VCaP (cell line): ENCODE measurements around the gene MAP7.
A peak's percentile ranks its signal among the peaks of the same experiment; 100 is the strongest.

Source experiments
- H3K27ac ChIP-seq: fragments of 450-650 bp; 2 replicates; pipeline ENCODE4 v1.5.1; 2017
- TF ChIP-seq, protein P1 (sequence below): fragments of 450-650 bp; conservative IDR thresholded peaks from 2 replicates; pipeline ENCODE4 v1.5.1; 2017; ENCODE audit warnings: mild to moderate bottlenecking, moderate library complexity

MAP7 gene

DNA sequence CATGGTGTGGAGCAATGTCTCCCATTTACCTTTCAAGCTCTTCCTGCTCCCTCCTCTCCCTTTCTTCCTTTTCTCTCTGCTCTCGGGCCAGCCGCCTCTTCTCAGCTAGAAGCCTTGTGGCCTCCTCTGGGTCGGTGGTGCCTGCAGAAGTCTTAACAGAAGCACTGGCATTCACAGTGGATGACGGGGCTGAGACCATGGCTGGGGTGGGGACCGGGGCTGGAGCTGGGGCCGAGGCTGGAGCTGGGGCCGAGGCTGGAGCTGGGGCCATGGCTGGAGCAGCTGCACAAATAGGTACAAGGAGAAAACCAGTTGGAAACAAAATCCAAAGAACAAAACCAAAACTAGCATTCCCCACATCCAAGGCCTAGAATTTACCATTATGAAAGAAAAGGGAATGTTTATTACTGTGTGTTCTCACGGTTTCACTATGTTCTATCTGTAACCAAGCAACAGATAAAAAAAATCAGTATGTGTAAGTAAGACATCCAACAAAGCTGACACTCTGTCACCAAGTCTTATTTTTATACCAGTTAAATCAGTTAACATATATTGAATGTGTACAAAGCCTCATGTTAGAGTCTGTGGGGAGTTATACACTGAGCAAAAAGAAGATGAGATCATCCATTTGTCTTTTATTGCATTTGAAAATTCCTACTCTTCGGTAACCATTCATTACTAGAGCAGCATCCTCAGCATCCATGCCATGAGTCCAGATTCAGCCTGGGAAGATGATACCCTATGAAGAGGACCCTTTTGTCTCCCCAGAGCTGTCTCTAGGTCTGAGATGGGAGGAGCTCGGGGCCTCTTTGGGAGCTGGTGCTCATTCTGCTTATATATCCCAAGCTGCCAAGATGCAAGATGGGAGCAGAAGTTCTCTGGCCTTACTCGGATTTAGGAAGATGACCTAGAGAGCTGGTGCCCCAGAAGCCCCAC, 187.5 kb downstream of the MAP7 start:
- TF ChIP-seq, protein P1, sequence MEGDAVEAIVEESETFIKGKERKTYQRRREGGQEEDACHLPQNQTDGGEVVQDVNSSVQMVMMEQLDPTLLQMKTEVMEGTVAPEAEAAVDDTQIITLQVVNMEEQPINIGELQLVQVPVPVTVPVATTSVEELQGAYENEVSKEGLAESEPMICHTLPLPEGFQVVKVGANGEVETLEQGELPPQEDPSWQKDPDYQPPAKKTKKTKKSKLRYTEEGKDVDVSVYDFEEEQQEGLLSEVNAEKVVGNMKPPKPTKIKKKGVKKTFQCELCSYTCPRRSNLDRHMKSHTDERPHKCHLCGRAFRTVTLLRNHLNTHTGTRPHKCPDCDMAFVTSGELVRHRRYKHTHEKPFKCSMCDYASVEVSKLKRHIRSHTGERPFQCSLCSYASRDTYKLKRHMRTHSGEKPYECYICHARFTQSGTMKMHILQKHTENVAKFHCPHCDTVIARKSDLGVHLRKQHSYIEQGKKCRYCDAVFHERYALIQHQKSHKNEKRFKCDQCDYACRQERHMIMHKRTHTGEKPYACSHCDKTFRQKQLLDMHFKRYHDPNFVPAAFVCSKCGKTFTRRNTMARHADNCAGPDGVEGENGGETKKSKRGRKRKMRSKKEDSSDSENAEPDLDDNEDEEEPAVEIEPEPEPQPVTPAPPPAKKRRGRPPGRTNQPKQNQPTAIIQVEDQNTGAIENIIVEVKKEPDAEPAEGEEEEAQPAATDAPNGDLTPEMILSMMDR, result no peak
- no peak overlapping the region for H3K27ac ChIP-seq

DNA sequence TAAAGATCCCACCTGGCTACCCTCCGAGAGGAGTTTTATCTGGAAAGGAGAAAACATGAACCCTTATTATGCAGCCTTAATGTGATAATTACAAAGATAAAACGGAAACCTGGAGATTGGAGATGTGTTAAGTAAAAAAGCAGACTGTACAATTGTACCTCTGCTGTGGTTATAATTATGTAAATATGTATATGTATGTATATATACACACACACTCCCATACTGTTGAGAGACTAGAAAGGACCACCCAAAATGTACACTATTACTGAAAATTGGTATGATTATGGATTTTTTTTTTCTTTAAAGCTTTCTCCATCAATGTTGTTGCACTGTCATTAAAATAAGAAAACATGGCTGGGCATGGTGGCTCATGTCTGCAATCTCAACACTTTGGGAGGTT, 188.4 kb downstream of the MAP7 start:
- TF ChIP-seq, protein P1, result no peak
- H3K27ac ChIP-seq, result no peak overlapping the region

DNA sequence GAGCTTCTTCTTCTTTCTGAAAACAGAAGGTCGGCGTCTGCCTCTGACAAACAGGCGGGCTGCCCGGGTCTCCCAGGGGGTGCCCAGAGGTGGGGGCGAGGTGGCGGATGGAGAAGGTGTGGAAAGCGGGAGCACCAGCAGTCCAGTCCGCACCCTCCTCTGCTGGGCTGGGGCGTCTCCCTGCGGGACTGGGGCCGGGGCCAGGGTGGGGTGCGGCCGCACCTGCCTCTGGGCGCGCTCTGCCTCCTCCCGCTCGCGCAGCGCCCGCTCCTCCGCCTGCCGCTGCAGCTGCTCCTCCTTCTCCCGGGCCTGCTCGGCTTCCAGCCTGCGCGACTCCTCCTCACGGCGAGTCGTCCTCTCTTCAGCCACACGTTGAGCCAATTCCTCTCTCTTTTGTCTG, 189.4 kb downstream of the MAP7 start:
- TF ChIP-seq, protein P1, result no peak
- H3K27ac ChIP-seq, result no peak overlapping the region

DNA sequence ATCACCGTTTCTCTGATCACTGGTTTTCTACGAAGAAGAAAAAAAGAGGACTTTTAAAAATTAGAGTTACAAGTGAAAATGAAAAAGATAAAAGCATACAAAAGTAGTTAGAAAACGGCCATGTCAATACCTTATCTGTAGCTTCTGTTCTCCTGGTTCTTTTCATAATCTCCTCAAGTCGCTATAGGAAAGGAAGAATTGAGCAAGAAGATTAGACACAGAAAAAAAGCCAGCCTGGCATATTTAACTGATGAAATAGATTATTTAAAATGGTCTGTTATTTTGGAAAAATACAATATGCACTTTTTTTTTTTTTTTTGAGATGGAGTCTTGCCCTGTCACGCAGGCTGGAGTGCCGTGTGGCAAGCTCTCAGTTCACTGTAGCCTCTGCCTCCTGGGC, 190.4 kb downstream of the MAP7 start:
- TF ChIP-seq, protein P1, result no peak
- no peak overlapping the region for H3K27ac ChIP-seq

DNA sequence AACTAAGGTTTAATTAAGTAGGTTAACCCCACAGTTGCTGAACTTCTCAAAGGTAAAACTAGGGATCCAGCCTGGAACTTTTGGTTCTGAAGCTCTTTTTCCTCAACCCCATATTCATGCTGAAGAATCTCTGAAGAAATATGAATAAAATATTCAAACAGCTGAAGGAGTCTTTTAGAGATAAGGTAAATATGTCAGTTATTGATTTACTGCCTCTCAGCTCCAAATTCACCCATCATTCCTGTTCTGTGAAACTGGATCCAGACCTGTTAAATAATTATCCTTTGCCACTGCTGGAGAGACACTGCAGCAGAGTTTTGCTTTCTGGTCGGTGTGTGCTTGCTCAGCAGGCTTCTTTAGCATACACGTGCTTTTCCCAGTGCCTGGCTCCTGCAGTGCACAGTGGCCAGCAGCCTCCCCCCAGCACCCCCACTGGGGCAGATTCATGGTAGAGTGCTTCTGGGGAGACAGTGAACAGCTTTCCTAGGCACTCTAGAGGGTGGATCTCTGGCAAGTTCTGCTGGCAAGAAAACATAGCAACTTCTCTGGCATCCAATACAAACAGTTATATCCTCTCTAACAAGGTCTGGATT, 198.6 kb downstream of the MAP7 start:
- peak overlapping the region; percentile 76 for H3K27ac ChIP-seq
- TF ChIP-seq, protein P1, result no peak

DNA sequence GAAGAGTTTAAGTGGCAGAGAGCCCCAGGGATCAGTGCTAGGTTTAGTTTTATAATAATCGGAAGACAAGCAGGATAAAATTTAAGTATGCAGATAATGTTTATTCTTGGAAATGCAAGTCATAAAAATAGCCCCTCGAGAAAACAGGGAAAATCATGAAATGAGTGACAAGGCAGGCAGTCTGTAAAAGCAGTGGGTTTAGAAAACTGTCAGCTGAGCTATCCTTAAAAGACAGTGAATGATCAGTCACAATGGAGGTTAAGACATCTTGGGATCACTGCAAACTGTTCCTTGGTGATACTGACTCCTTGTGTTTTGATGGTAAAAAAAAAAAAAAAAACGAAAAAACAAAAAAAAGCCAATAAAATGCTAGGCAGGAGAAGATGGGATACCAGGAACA, 199.3 kb downstream of the MAP7 start:
- peak overlapping the region; percentile 76 for H3K27ac ChIP-seq
- TF ChIP-seq, protein P1, result no peak

DNA sequence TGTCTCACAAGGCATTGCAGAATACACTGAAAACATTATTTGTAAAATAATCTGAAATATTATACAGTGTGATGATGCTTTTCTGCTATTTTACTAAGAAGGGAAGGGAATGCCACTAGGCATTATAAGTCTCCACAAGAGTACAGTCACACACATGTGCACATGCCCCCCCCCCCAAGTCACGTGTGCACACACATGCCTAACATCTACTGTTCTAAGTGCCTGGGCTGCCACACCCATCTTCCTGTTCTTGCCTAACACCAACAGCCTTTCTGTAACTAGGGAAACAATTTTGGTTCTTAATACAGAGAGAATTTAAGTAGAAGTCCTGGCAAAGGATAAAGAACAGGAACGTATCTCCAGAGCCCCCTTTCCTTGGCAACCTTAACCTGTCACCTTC, 202.4 kb downstream of the MAP7 start:
- TF ChIP-seq, protein P1, result no peak
- H3K27ac ChIP-seq, result no peak overlapping the region
